Left lung (tissue), 10 donors: ENCODE measurements around the gene GABRG3. TPM values are rescaled to one million over a fixed set of nuclear protein-coding genes. Genes with fewer than 3 reads are reported as not detected.

Source experiments
- ATAC-seq: fragments of 200-7000 bp; cut with Tn5 transposase; one replicate; pipeline ENCODE4 v1.9.1; 2020; ENCODE audit warnings: moderate library complexity
- DNase-seq, 4 donors: peaks; one replicate each; pipeline ENCODE4 v3.0.0-alpha.2; 2013 to 2020
- H3K27ac ChIP-seq, 2 donors: fragments of 200-600 bp; sonication (generic) in 1 of 2; one replicate each; pipeline versions ENCODE4 v1.5.0 to v1.8.0; 2020 to 2021
- H3K27me3 ChIP-seq, 2 donors: fragments of 200-600 bp; sonication (generic) in 1 of 2; one replicate each; pipeline versions ENCODE4 v1.5.0 to v1.8.0; 2020 to 2021
- H3K36me3 ChIP-seq, 2 donors: fragments of 200-600 bp; sonication (generic) in 1 of 2; one replicate each; pipeline versions ENCODE4 v1.5.0 to v1.8.0; 2020 to 2021
- H3K4me1 ChIP-seq, 2 donors: fragments of 200-600 bp; one replicate each; pipeline ENCODE4 v1.8.0; 2021
- H3K4me3 ChIP-seq, 2 donors: fragments of 200-600 bp; sonication (generic) in 1 of 2; one replicate each; pipeline versions ENCODE4 v1.5.0 to v1.8.0; 2020 to 2021; ENCODE audit warnings: mild to moderate bottlenecking in 1 of 2
- H3K9me3 ChIP-seq, 2 donors: fragments of 200-600 bp; sonication (generic) in 1 of 2; one replicate each; pipeline versions ENCODE4 v1.5.0 to v1.8.0; 2020 to 2021
- CTCF ChIP-seq, 2 donors: fragments of 200-600 bp; sonication (generic) in 1 of 2; IDR thresholded peaks; one replicate each; pipeline versions ENCODE4 v1.5.0 to v1.8.0; 2021; ENCODE audit warnings: antibody characterized with exemption in 2 of 2
- intact Hi-C, 2 donors: fragments of 100-400 bp; cut with DNase I; formaldehyde crosslinking; loops; one replicate each; pipeline versions ENCODE4 v1.11.2 to v1.14.2; 2022
- polyA plus RNA-seq, 6 donors: library from polyadenylated mRNA; unstranded; fragments of 120-200 nt; gene quantifications; one replicate each; pipeline ENCODE4 v1.2.1, GENCODE V29; 2013; ENCODE audit not compliant: insufficient read length in 6 of 6
- total RNA-seq, 2 donors: library from RNA; stranded (reverse); fragmentation: NEBNext Ultra II Directional; extraction: Animal tissue kit (Norgen Biotek cat#: 25700); gene quantifications; one replicate each; pipeline ENCODE4 v1.2.1, GENCODE V29; 2021
- donor health status: DM: no; HTN: yes; CAD: no.
- donor health status: DM: no; HTN: no; CAD: no.

Gene GABRG3
- total and polyA plus RNA-seq, 8 donors = 0.23 to 13.8 (median 10.3) TPM; not detected in 1

GRCh38 chr15:27241943-27242342 lies 271.0 kb downstream of the GABRG3 start:
- Histone ChIP-seq H3K27ac (no peak overlapping the region), H3K4me1 (no peaks in the 10 kb centered on the region), H3K27me3 (no peaks in the 10 kb centered on the region), H3K4me3 (no peak overlapping the region), H3K9me3 (peaks cover 0 to 4% of the 10 kb centered on the region in 2 donors), H3K36me3 (no peaks in the 10 kb centered on the region)
- intact Hi-C loops = no loop called here
- DNase-seq (no peak), ATAC-seq (no peak)
- TF ChIP-seq CTCF (IDR thresholded peaks at IDR 0.05) = no peak

- Histone ChIP-seq H3K27ac (no peak overlapping the region), H3K4me3 (no peak overlapping the region), H3K27me3 (no peaks in the 10 kb centered on the region), H3K4me1 (no peaks in the 10 kb centered on the region), H3K9me3 (peaks cover 0 to 4% of the 10 kb centered on the region in 2 donors), H3K36me3 (no peaks in the 10 kb centered on the region)
- ATAC-seq = no peak
- intact Hi-C loops = no loop called here
- TF ChIP-seq CTCF (IDR thresholded peaks at IDR 0.05) = no peak
- no peak for DNase-seq
Measured at GRCh38 chr15:27244047-27244446, 273.1 kb downstream of the GABRG3 start.

GRCh38 chr15:27248251-27248650 lies 277.3 kb downstream of the GABRG3 start:
- no peak overlapping the region for H3K27ac ChIP-seq

GRCh38 chr15:27249046-27249759 lies 278.2 kb downstream of the GABRG3 start:
- Histone ChIP-seq H3K27ac (no peak overlapping the region), H3K4me3 (no peak overlapping the region), H3K27me3 (no peaks in the 10 kb centered on the region), H3K9me3 (peaks cover 0 to 4% of the 10 kb centered on the region in 2 donors), H3K36me3 (no peaks in the 10 kb centered on the region), H3K4me1 (no peaks in the 10 kb centered on the region)
- intact Hi-C loops = no loop called here
- ATAC-seq (no peak), DNase-seq (no peak)
- TF ChIP-seq CTCF (IDR thresholded peaks at IDR 0.05) = no peak

More at GRCh38 chr15:27248251-27248650, 277.3 kb downstream of the GABRG3 start:
- ATAC-seq (no peak), DNase-seq (no peak)
- H3K36me3 ChIP-seq = no peaks in the 10 kb centered on the region
- no peaks in the 10 kb centered on the region for H3K27me3 ChIP-seq
- no peaks in the 10 kb centered on the region for H3K4me1 ChIP-seq
- no peak for TF ChIP-seq CTCF (IDR thresholded peaks at IDR 0.05)
- peaks cover 0 to 4% of the 10 kb centered on the region in 2 donors for H3K9me3 ChIP-seq
- no peak overlapping the region for H3K4me3 ChIP-seq
- intact Hi-C loops = no loop called here

GRCh38 chr15:27249760-27250109 lies 278.8 kb downstream of the GABRG3 start:
- no peaks in the 10 kb centered on the region for H3K4me1 ChIP-seq
- ATAC-seq (no peak), DNase-seq (no peak)
- no peaks in the 10 kb centered on the region for H3K27me3 ChIP-seq
- TF ChIP-seq CTCF (IDR thresholded peaks at IDR 0.05) = no peak
- no peak overlapping the region for H3K27ac ChIP-seq
- no peak overlapping the region for H3K4me3 ChIP-seq
- intact Hi-C loops = no loop called here
- H3K36me3 ChIP-seq = no peaks in the 10 kb centered on the region
- H3K9me3 ChIP-seq = peaks cover 0 to 4% of the 10 kb centered on the region in 2 donors
